ENCODE results near the gene MYPOP. TPM values are rescaled to one million over a fixed set of nuclear protein-coding genes. Genes with fewer than 3 reads are reported as not detected.

Gene MYPOP
- total and polyA plus RNA-seq, 2 of the 13 experiments (the other 11 are each of a cell fraction or from before 2014, with no cell fraction given), result 2.3 to 2.7 TPM

DNA sequence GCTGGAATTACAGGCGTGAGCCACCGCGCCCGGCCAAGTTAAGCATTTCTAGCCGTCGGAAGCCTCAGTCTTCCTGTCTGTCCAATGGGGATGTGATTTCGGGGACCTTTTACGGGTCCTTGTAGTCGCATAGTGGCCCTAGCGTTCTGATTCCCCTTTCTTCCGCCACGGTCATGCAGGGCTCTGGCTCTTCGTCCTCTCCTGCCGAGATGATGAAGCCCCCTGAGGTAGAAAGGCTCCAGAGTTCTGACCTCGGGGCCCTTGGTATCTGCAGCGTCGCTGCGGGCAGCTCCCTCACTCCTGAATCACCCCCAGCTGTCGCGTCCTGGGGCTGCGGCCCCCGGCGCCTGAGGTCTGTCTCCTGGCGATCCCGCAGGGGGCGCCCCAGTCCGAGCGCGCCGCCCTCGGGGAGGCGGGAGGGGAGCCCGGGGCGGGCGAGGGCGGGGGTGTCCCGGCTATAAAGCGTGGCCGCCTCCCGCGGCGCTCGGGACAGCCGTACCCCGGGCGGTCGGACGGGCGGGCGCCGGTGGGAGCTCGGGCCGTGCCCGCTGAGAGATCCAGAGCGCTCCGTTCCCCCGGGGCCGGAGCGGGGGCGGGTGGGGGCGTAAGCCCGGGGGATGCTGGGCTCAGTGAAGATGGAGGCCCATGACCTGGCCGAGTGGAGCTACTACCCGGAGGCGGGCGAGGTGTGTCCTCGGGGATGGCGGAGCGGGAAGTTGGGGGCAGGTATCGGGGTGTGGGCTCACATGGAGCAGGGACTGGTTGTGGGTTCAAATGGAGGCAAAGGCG, 38.4 kb downstream of the MYPOP start, which contains the start of gene FOXA3 (continued):
- TF ChIP-seq, protein P1, sequence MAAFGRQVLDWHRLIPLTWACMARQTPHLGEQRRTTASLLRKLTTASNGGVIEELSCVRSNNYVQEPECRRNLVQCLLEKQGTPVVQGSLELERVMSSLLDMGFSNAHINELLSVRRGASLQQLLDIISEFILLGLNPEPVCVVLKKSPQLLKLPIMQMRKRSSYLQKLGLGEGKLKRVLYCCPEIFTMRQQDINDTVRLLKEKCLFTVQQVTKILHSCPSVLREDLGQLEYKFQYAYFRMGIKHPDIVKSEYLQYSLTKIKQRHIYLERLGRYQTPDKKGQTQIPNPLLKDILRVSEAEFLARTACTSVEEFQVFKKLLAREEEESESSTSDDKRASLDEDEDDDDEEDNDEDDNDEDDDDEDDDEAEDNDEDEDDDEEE (CRISPR knock-in tag; IDR thresholded peaks at IDR 0.05), result no peak
- TF ChIP-seq SRSF4 (IDR thresholded peaks at IDR 0.05; ENCODE audit: low read depth, low read length, poor library complexity, severe bottlenecking) (no peak), ZNF558 (CRISPR knock-in tag; IDR thresholded peaks at IDR 0.05; ENCODE audit: borderline replicate concordance) (no peak), ZNF256 (CRISPR knock-in tag; conservative IDR thresholded peaks at IDR 0.05) (no peak), ZSCAN30 (CRISPR knock-in tag; IDR thresholded peaks at IDR 0.05) (no peak), SSRP1 (CRISPR knock-in tag; IDR thresholded peaks at IDR 0.05) (no peak), PHF20 (CRISPR knock-in tag; IDR thresholded peaks at IDR 0.05) (peak; percentile 22; the same call in 1 of the 2 replicates), TGIF2 (CRISPR knock-in tag; IDR thresholded peaks at IDR 0.05) (no peak), ATF7-NPFF (CRISPR knock-in tag; IDR thresholded peaks at IDR 0.05; ENCODE audit: low read depth) (peak; percentile 69; the same call in 1 of the 2 replicates), ZMYM3 (CRISPR knock-in tag; IDR thresholded peaks at IDR 0.05) (peak; percentile 97), SAFB2 (CRISPR knock-in tag; IDR thresholded peaks at IDR 0.05; ENCODE audit: borderline replicate concordance, low read depth) (peak; percentile 86; the same call in 1 of the 2 replicates), RFXANK (CRISPR knock-in tag; IDR thresholded peaks at IDR 0.05) (0 out of 2 replicates have a peak, but pooled peaks have one; percentile 34), ZNF883 (CRISPR knock-in tag; IDR thresholded peaks at IDR 0.05; ENCODE audit: not compliant biosample characterization) (no peak), ZNF781 (CRISPR knock-in tag; IDR thresholded peaks at IDR 0.05; ENCODE audit: borderline replicate concordance, not compliant biosample characterization) (no peak), ETV6 (CRISPR knock-in tag; conservative IDR thresholded peaks at IDR 0.05) (no peak), ZSCAN29 (CRISPR knock-in tag; conservative IDR thresholded peaks at IDR 0.05) (no peak), ZNF550 (CRISPR knock-in tag; IDR thresholded peaks at IDR 0.05; ENCODE audit: borderline replicate concordance) (no peak), ZMYM4 (CRISPR knock-in tag; IDR thresholded peaks at IDR 0.05) (peak; percentile 41; the same call in 1 of the 2 replicates)
- TF ChIP-seq, protein P2, sequence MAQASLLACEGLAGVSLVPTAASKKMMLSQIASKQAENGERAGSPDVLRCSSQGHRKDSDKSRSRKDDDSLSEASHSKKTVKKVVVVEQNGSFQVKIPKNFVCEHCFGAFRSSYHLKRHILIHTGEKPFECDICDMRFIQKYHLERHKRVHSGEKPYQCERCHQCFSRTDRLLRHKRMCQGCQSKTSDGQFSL (CRISPR knock-in tag; IDR thresholded peaks at IDR 0.05), result no peak
- TF ChIP-seq, protein P3, sequence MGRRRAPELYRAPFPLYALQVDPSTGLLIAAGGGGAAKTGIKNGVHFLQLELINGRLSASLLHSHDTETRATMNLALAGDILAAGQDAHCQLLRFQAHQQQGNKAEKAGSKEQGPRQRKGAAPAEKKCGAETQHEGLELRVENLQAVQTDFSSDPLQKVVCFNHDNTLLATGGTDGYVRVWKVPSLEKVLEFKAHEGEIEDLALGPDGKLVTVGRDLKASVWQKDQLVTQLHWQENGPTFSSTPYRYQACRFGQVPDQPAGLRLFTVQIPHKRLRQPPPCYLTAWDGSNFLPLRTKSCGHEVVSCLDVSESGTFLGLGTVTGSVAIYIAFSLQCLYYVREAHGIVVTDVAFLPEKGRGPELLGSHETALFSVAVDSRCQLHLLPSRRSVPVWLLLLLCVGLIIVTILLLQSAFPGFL (CRISPR knock-in tag; IDR thresholded peaks at IDR 0.05), result no peak
- TF ChIP-seq, protein P4, sequence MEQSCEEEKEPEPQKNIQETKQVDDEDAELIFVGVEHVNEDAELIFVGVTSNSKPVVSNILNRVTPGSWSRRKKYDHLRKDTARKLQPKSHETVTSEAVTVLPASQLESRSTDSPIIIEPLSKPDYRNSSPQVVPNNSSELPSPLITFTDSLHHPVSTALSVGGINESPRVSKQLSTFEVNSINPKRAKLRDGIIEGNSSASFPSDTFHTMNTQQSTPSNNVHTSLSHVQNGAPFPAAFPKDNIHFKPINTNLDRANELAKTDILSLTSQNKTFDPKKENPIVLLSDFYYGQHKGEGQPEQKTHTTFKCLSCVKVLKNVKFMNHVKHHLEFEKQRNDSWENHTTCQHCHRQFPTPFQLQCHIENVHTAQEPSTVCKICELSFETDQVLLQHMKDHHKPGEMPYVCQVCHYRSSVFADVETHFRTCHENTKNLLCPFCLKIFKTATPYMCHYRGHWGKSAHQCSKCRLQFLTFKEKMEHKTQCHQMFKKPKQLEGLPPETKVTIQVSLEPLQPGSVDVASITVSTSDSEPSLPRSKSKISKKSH (CRISPR knock-in tag; IDR thresholded peaks at IDR 0.05; ENCODE audit: borderline replicate concordance), result no peak; the same call in 1 of the 2 replicates
